HepG2 (cell line): ENCODE data around the gene SLC25A11. TPM values are rescaled to one million over a fixed set of nuclear protein-coding genes. Genes with fewer than 3 reads are reported as not detected.

Source experiments
- ARHGAP35 ChIP-seq: sonication (generic); formaldehyde crosslinking; IDR thresholded peaks from 2 replicates; pipeline ENCODE4 v1.9.0; 2022; ENCODE audit warnings: mild to moderate bottlenecking, inconsistent platforms, moderate library complexity, missing genetic modification reagents, borderline replicate concordance
- CBX1 ChIP-seq: IDR thresholded peaks from one replicate; pipeline ENCODE4 v1.6.1; 2016; ENCODE audit warnings: antibody characterized with exemption, low read depth
- KDM6A ChIP-seq: IDR thresholded peaks from 2 replicates; pipeline ENCODE4 v1.6.1; 2016; ENCODE audit warnings: low read depth
- MED8 ChIP-seq: sonication (generic); formaldehyde crosslinking; IDR thresholded peaks from 2 replicates; pipeline ENCODE4 v1.8.1; 2023; ENCODE audit warnings: mild to moderate bottlenecking, missing genetic modification reagents; ENCODE audit not compliant: insufficient replicate concordance
- SKI ChIP-seq: fragments of 450-650 bp; IDR thresholded peaks from one replicate; pipeline ENCODE4 v1.6.1; 2018; ENCODE audit warnings: mild to moderate bottlenecking; ENCODE audit not compliant: partially characterized antibody
- SOX6 ChIP-seq, 2 experiments: fragments of 450-650 bp in 1 of 2; sonication (generic) in 1 of 2; formaldehyde crosslinking in 1 of 2; IDR thresholded peaks; 2 replicates each; pipeline versions ENCODE4 v1.4.0 to v1.6.1; 2017 to 2020; ENCODE audit warnings: antibody characterized with exemption in 1 of 2, mild to moderate bottlenecking in 1 of 2, missing genetic modification reagents in 1 of 2
- ZBTB3 ChIP-seq: sonication (generic); formaldehyde crosslinking; IDR thresholded peaks from 2 replicates; pipeline ENCODE4 v1.4.0; 2020; ENCODE audit warnings: low read depth, mild to moderate bottlenecking, moderate library complexity, missing genetic modification reagents, borderline replicate concordance
- ZBTB7A ChIP-seq: sonication (generic); formaldehyde crosslinking; IDR thresholded peaks from 2 replicates; pipeline ENCODE4 v1.8.0; 2022; ENCODE audit warnings: mild to moderate bottlenecking, missing genetic modification reagents
- ZFX ChIP-seq: sonication (generic); formaldehyde crosslinking; IDR thresholded peaks from 2 replicates; pipeline ENCODE4 v1.4.0; 2020; ENCODE audit warnings: mild to moderate bottlenecking, low read depth, missing genetic modification reagents, moderate library complexity
- ZNF101 ChIP-seq: sonication (generic); formaldehyde crosslinking; IDR thresholded peaks from 2 replicates; pipeline ENCODE4 v1.4.0; 2020; ENCODE audit warnings: mild to moderate bottlenecking, low read depth, missing genetic modification reagents, borderline replicate concordance
- ZNF337 ChIP-seq: sonication (generic); formaldehyde crosslinking; IDR thresholded peaks from 2 replicates; pipeline ENCODE4 v1.5.1; 2020; ENCODE audit warnings: missing genetic modification reagents, low read depth, mild to moderate bottlenecking, borderline replicate concordance
- ZNF33B ChIP-seq: sonication (generic); formaldehyde crosslinking; IDR thresholded peaks from 2 replicates; pipeline ENCODE4 v1.5.1; 2020; ENCODE audit warnings: mild to moderate bottlenecking, missing genetic modification reagents
- ZNF343 ChIP-seq: sonication (generic); formaldehyde crosslinking; IDR thresholded peaks from 2 replicates; pipeline ENCODE4 v1.4.0; 2020; ENCODE audit warnings: mild to moderate bottlenecking, missing genetic modification reagents
- ZNF446 ChIP-seq: sonication (generic); formaldehyde crosslinking; IDR thresholded peaks from 2 replicates; pipeline ENCODE4 v1.5.0; 2020; ENCODE audit warnings: mild to moderate bottlenecking, missing genetic modification reagents
- ZNF615 ChIP-seq: sonication (generic); formaldehyde crosslinking; IDR thresholded peaks from 2 replicates; pipeline ENCODE4 v1.5.0; 2020; ENCODE audit warnings: mild to moderate bottlenecking, missing genetic modification reagents, borderline replicate concordance
- ZSCAN29 ChIP-seq: sonication (generic); formaldehyde crosslinking; conservative IDR thresholded peaks from 2 replicates; pipeline ENCODE4 v1.4.0; 2020; ENCODE audit warnings: mild to moderate bottlenecking, missing genetic modification reagents
- polyA plus RNA-seq, 8 experiments: library from polyadenylated mRNA; depleted of rRNA in 3 of 8; stranded (reverse) in 7 of 8; unstranded in 1 of 8; fragments of >200 nt; fragmentation: Illumina TruSeq in 4 of 8; extraction: Trizol in 4 of 8; gene quantifications; 2 replicates each; pipeline versions ENCODE4 v1.2.1 to v1.2.3, GENCODE V29; 2011 to 2016; ENCODE audit warnings: low read depth in 4 of 8, missing spikeins in 1 of 8, mixed read lengths in 1 of 8; ENCODE audit not compliant: insufficient read depth in 1 of 8
- total RNA-seq, 5 experiments: library from RNA; depleted of rRNA; stranded (reverse); fragments of >200 nt; fragmentation: Illumina TruSeq; extraction: Trizol; gene quantifications; 2 replicates each; pipeline ENCODE4 v1.2.3, GENCODE V29; 2016; ENCODE audit warnings: low read depth in 1 of 5
- TF ChIP-seq, protein P1 (sequence below): sonication (generic); formaldehyde crosslinking; IDR thresholded peaks from 2 replicates; pipeline ENCODE4 v1.8.0; 2022; ENCODE audit warnings: mild to moderate bottlenecking, missing genetic modification reagents
- TF ChIP-seq, protein P2 (sequence below): sonication (generic); formaldehyde crosslinking; IDR thresholded peaks from 2 replicates; pipeline ENCODE4 v1.4.0; 2020; ENCODE audit warnings: missing genetic modification reagents; ENCODE audit errors: not compliant biosample characterization
- TF ChIP-seq, protein P3 (sequence below): sonication (generic); formaldehyde crosslinking; IDR thresholded peaks from 2 replicates; pipeline ENCODE4 v1.8.1; 2023; ENCODE audit warnings: mild to moderate bottlenecking, missing genetic modification reagents
- TF ChIP-seq, protein P4 (sequence below): sonication (generic); formaldehyde crosslinking; IDR thresholded peaks from 2 replicates; pipeline ENCODE4 v1.9.0; 2021; ENCODE audit warnings: missing genetic modification reagents, borderline replicate concordance

Gene SLC25A11
- total and polyA plus RNA-seq, 2 of the 13 experiments (the other 11 are each of a cell fraction or from before 2014, with no cell fraction given), result 35.4 to 47.2 TPM

DNA sequence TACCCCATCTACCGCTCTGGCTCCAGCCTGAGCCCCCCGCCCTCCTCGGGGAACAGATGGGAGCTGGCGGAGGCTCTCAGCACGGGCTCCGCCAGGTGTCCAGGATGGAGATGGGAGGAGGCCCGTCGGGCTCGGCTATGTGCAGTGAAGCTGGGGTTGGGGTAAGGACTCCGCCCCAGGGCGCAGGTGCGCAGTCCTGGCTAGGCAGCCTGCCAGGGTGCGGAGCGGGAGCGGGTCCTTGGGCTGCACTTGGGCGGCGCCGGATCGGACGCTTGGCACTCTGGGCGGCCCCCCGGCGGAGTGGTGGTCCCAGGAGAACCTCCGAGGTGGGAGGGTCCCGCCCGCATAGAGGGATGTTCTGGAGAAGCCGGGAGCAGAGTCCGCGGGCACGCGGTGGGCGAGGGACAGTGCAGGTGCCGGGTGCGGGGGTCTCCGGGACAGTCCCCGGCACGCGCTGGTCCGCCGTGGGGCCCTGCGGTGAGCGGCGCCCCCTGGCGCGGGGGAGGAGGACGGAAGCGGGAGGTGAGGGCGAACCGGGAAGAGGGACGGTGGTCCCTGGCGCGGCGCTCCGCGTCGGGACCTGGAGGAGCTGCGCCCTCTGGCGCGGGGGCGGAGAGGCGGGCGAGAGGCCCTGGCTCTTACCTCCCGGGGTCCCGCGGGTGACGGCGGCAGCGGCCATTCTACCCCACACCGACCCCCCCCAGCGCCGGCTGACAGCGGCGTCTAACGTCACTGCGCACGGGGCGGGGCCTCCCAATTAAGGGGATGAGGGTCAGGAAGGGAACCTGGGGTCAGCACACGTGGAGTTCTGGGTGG is 47.3 kb upstream of the SLC25A11 start, which contains the start of gene CAMTA2 (continued):
- TF ChIP-seq, protein P1, sequence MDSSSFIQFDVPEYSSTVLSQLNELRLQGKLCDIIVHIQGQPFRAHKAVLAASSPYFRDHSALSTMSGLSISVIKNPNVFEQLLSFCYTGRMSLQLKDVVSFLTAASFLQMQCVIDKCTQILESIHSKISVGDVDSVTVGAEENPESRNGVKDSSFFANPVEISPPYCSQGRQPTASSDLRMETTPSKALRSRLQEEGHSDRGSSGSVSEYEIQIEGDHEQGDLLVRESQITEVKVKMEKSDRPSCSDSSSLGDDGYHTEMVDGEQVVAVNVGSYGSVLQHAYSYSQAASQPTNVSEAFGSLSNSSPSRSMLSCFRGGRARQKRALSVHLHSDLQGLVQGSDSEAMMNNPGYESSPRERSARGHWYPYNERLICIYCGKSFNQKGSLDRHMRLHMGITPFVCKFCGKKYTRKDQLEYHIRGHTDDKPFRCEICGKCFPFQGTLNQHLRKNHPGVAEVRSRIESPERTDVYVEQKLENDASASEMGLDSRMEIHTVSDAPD (CRISPR knock-in tag), result no peak
- TF ChIP-seq KDM6A (CRISPR knock-in tag) (no peak), MED8 (CRISPR knock-in tag) (no peak), ARHGAP35 (CRISPR knock-in tag) (no peak; the same call in 1 of the 2 replicates), ZNF101 (CRISPR knock-in tag) (no peak), ZNF343 (CRISPR knock-in tag) (no peak; the same call in 1 of the 2 replicates), ZNF33B (peak; percentile 9; the same call in 1 of the 2 replicates), ZNF615 (CRISPR knock-in tag) (no peak), ZFX (CRISPR knock-in tag) (peak; percentile 78), CBX1 (peak; percentile 58), ZNF337 (CRISPR knock-in tag) (0 out of 2 replicates have a peak, but pooled peaks have one; percentile 49), ZBTB7A (CRISPR knock-in tag) (peak; percentile 96), ZBTB3 (CRISPR knock-in tag) (no peak), SOX6 (IDR thresholded peaks at IDR 0.05) (no peak), SOX6 (CRISPR knock-in tag; IDR thresholded peaks at IDR 0.05) (no peak), SKI (peak; percentile 44), ZSCAN29 (CRISPR knock-in tag) (no peak), ZNF446 (CRISPR knock-in tag) (no peak)
- TF ChIP-seq, protein P2, sequence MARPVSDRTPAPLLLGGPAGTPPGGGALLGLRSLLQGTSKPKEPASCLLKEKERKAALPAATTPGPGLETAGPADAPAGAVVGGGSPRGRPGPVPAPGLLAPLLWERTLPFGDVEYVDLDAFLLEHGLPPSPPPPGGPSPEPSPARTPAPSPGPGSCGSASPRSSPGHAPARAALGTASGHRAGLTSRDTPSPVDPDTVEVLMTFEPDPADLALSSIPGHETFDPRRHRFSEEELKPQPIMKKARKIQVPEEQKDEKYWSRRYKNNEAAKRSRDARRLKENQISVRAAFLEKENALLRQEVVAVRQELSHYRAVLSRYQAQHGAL, result no peak
- TF ChIP-seq, protein P3, sequence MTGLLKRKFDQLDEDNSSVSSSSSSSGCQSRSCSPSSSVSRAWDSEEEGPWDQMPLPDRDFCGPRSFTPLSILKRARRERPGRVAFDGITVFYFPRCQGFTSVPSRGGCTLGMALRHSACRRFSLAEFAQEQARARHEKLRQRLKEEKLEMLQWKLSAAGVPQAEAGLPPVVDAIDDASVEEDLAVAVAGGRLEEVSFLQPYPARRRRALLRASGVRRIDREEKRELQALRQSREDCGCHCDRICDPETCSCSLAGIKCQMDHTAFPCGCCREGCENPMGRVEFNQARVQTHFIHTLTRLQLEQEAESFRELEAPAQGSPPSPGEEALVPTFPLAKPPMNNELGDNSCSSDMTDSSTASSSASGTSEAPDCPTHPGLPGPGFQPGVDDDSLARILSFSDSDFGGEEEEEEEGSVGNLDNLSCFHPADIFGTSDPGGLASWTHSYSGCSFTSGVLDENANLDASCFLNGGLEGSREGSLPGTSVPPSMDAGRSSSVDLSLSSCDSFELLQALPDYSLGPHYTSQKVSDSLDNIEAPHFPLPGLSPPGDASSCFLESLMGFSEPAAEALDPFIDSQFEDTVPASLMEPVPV (CRISPR knock-in tag), result no peak
- TF ChIP-seq, protein P4, sequence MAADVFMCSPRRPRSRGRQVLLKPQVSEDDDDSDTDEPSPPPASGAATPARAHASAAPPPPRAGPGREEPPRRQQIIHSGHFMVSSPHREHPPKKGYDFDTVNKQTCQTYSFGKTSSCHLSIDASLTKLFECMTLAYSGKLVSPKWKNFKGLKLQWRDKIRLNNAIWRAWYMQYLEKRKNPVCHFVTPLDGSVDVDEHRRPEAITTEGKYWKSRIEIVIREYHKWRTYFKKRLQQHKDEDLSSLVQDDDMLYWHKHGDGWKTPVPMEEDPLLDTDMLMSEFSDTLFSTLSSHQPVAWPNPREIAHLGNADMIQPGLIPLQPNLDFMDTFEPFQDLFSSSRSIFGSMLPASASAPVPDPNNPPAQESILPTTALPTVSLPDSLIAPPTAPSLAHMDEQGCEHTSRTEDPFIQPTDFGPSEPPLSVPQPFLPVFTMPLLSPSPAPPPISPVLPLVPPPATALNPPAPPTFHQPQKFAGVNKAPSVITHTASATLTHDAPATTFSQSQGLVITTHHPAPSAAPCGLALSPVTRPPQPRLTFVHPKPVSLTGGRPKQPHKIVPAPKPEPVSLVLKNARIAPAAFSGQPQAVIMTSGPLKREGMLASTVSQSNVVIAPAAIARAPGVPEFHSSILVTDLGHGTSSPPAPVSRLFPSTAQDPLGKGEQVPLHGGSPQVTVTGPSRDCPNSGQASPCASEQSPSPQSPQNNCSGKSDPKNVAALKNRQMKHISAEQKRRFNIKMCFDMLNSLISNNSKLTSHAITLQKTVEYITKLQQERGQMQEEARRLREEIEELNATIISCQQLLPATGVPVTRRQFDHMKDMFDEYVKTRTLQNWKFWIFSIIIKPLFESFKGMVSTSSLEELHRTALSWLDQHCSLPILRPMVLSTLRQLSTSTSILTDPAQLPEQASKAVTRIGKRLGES (CRISPR knock-in tag), result no peak
